GM12865 (cell line): ENCODE data around the gene KCNK18.
A peak's percentile ranks its signal among the peaks of the same experiment; 100 is the strongest.
"Not testable (repeated sequence)": the region's sequence is repeated elsewhere in the genome, so short reads cannot be mapped to it uniquely, and the experiment has no call there.

Experiments
- DNase-seq: peaks from one replicate; pipeline ENCODE4 v3.0.0; 2010; ENCODE audit warnings: low read depth
- H3K4me3 ChIP-seq: 2 replicates; pipeline ENCODE4 v1.5.1; 2011; ENCODE audit warnings: mild to moderate bottlenecking, low read depth, low read length, control low read depth
- TF ChIP-seq, protein P1 (sequence below): IDR thresholded peaks from 2 replicates; pipeline ENCODE4 v1.5.1; 2011; ENCODE audit warnings: low read length, control low read depth, low read depth, inconsistent platforms; ENCODE audit not compliant: insufficient read depth; ENCODE audit errors: missing control alignments

KCNK18 gene

DNA sequence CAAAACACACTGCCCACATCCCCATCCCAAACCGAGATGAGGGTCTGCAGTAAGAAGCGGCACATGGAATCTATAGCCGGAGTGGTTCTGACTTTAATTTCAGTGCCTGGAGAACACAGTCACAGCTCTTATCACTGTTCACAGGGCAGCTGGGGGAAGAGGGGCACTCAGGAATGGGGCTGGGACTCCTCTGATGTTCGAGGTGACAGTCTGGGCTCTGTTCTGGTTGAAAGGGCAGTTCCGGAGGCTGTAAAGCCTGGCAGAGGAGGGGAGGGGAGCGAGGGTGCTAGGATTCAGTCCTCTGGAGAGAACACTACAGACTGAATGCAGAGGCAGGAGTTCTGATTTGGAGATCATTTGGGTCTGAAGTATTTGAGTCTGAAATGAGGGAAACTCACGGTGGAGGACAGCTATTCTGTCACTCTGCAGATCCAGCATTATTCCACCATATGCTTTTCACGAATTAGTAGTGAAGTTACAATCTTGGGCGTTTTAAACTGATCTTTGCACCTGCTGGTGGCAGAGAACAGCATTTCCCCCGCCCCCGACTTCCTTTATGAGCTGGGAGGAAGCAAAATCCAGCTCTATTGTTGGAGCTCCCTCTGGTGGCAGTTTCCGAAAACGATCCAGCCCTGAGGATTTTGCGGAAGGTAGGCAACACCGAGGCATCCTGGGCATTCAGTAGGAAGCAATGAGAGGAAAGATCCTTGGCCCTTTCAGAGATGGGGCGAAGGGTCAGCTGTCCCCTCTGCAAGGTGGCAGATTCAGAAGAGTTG is 22.7 kb upstream of the KCNK18 start:
- DNase-seq = peak; percentile 81
- TF ChIP-seq, protein P1, sequence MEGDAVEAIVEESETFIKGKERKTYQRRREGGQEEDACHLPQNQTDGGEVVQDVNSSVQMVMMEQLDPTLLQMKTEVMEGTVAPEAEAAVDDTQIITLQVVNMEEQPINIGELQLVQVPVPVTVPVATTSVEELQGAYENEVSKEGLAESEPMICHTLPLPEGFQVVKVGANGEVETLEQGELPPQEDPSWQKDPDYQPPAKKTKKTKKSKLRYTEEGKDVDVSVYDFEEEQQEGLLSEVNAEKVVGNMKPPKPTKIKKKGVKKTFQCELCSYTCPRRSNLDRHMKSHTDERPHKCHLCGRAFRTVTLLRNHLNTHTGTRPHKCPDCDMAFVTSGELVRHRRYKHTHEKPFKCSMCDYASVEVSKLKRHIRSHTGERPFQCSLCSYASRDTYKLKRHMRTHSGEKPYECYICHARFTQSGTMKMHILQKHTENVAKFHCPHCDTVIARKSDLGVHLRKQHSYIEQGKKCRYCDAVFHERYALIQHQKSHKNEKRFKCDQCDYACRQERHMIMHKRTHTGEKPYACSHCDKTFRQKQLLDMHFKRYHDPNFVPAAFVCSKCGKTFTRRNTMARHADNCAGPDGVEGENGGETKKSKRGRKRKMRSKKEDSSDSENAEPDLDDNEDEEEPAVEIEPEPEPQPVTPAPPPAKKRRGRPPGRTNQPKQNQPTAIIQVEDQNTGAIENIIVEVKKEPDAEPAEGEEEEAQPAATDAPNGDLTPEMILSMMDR = peak; percentile 87
- peak overlapping the region; percentile 51 for H3K4me3 ChIP-seq

DNA sequence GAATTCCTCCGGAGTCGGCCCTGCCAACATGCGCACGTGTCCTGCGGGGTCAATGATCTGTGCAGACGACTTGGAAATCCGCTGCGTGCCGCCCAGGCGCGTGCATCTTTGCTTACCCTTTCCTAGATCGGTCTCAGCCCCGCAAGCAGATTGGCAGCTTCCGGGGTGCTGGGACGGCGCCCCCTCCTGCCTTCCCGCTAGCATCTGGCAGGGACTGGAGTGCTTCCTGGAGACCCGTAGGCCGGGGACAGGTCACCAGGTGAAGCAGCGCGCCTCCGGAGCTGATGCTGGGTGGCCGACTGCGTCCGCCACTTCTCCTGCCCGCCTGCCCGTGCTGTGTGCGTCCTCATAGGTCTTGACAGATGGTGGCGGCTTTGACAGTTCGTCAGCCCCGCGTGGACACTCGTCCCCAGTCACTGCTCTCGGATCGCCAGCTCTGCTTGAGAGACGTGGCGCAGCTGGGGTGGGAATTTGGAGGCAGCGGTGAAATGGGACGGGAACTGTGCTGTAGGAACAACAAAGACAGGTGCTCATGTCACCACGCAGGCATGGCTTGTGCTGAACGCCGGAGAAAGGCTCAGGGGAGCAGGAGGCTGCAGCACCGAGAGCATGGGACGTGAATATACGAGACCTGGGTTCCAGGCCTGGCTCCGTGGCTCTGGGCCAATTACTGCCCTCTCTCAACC is 21.9 kb upstream of the KCNK18 start:
- H3K4me3 ChIP-seq = peak overlapping the region; percentile 51
- no peak for DNase-seq
- TF ChIP-seq, protein P1 = no peak

DNA sequence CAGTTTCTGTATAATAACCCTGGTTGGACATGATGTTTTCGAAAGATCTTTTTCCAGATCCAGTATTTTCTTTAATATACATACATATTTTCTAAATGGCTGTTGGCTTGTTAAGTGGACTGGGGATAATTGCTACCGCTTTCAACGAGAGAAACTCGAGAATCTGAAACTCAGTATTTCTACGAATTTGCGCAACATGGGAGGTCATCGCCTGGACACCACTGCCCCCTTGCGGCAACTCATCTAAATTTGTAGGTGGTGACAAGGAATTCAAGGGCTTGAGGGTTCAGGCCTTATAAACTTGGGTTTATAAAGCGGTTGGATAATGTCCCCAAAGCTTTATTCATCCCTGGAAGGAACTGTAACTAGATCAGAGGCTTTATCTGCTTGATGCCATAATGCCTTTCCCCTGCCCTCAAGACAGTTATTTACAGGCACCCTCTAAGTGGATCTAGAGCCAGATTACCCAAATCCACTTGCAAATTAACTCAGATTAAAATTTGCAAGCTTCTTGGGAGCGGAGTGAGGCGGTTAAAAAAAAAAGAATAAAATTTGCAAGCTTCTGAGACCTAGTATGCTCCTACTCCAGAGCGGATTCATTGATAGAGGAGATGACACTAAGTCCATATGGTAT is 21.3 kb upstream of the KCNK18 start:
- peak overlapping the region; percentile 51 for H3K4me3 ChIP-seq
- DNase-seq = peak; percentile 82
- TF ChIP-seq, protein P1 = peak; percentile 77

DNA sequence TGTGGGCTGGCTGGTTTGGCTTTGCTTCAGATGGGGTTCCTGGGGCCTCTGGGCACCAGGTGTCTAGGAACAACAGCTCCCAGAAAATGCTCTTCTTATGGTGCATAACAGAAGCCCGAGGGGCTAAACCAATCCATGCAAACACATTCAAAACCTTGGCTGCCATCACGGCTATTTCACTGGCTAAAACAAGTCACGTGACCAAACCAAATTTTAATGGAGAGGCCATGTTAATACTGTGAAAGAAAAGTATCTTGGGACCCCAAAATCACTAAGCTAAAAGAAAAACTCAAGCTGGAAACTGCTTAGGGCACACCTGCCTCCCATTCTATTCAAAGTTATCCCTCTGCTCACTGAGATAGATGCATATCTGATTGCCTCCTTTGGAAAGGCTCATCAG is 19.1 kb upstream of the KCNK18 start:
- H3K4me3 ChIP-seq = no peak overlapping the region
- DNase-seq = no peak
- TF ChIP-seq, protein P1 = no peak

DNA sequence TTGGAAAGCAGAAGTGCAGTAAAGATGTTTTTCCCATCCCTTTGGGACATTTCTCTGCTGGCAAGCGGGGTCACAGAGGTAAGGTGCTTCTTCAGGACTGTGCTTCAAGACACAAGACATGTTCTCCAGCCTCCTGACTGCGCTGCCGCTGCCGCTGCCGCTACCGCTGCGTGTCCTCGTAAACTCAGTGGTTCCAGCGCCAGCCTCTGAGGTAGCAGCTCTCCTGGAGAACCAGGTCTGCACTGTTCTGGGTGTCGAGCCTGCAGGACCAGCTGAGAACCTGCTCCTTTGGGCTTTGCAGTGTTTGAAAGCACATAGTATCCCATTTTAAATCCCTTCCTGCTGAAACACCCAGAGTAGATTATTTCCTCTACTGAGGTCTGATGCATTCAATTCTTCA is 13.0 kb upstream of the KCNK18 start:
- TF ChIP-seq, protein P1 = no peak
- H3K4me3 ChIP-seq = no peak overlapping the region
- no peak for DNase-seq

DNA sequence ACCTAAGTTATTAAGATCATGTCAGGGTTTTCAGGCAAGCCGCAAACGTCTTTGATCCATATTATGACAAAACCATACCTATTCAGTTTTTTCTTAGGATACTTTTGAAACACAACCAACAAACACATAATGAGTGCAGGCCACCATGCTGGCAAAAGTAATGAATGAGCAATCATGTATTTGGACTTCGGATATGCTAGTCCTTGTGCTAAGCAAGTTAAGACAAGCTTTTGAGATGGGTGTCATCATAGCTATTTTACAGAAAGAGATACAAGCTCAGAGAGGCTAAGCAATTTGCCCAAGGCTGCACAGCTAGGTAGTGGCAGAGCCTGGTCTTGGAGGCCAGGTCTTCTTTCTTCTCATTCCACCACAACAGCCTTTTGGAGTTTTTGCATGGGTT is 12.5 kb upstream of the KCNK18 start:
- no peak for DNase-seq
- no peak overlapping the region for H3K4me3 ChIP-seq
- TF ChIP-seq, protein P1 = no peak

DNA sequence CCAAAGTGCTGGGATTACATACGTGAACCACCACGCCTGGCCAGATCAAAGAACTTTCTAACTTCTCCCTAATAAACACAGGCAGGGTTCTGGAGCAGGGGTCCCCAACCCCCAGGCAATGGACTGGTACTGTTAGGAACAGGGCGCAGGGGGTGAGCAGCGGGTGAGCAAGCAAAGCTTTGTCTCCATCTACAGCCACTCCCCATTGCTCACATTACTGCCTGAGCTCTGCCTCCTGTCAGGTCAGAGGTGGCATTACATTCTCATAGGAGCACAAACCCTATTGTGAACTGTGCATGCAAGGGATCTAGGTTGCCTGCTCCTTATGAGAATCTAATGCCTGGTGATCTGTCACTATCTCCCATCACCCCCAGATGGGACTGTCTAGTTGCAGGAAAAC is 11.5 kb upstream of the KCNK18 start:
- H3K4me3 ChIP-seq, DNase-seq: not testable (repeated sequence)
